SIG-M5 (cell line): ENCODE data around the gene ZNF177.
"Not testable (repeated sequence)": the region's sequence is repeated elsewhere in the genome, so short reads cannot be mapped to it uniquely, and the experiment has no call there.

Experiments used
- DNase-seq: peaks from one replicate; lab custom pipeline; 2025; lab: John Stamatoyannopoulos, UW

The ZNF177 gene

GRCh38 chr19:9362905-9363304 lies at the start of gene ZNF177:
Gene ZNF177 (plus strand): TSS chr19:9363013. CDS start chr19:9378312, 15,299 bp downstream.
- DNase-seq, result no peak

GRCh38 chr19:9313756-9314155 lies 49.1 kb upstream of the ZNF177 start:
- DNase-seq, result no peak

DNA sequence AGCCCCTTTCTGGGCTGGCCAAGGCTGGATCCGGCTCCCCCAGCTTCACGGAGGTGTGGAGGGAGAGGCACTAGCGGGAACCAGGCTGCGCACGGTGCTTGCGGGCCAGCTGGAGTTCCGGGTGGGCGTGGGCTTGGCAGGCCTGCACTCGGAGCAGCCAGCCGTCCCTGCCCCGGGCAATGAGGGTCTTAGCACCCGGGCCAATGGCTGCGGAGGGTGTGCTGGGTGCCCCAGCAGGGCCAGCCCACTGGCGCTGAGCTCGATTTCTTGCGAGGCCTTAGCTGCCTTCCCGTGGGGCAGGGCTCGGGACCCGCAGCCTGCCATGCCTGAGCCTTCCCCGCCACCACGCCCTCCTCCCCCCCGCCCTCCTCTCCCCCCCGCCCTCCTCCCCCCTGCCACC lies 41.5 kb upstream of the ZNF177 start:
- DNase-seq, result no peak

- not testable (repeated sequence) for DNase-seq
These were observed 41.1 kb upstream of the ZNF177 start for GRCh38 chr19:9321756-9322155.

DNA sequence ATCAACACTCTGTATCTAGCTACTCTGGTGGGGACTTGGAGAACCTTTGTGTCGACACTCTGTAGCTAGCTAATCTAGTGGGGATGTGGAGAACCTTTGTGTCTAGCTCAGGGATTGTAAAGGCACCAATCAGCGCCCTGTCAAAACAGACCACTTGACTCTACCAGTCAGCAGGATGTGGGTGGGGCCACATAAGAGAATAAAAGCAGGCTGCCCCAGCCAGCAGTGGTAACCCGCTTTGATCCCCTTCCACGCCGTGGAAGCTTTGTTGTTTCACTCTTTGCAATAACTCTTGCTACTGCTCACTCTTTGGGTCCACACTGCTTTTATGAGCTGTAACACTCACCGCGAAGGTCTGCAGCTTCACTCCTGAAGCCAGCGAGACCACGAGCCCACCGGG lies 40.6 kb upstream of the ZNF177 start:
- DNase-seq, result not testable (repeated sequence)

GRCh38 chr19:9323557-9323918 lies 39.3 kb upstream of the ZNF177 start:
- DNase-seq, result no peak

- no peak for DNase-seq
These were observed 38.8 kb upstream of the ZNF177 start, which contains the start of gene ZNF559 for GRCh38 chr19:9323919-9324583. Gene ZNF559 (plus strand): TSS chr19:9324179. CDS start chr19:9338550, 14,371 bp downstream.

- no peak for DNase-seq
These were observed 38.2 kb upstream of the ZNF177 start for GRCh38 chr19:9324584-9324962.

- no peak for DNase-seq
These were observed 32.8 kb upstream of the ZNF177 start for GRCh38 chr19:9329999-9330398.

DNA sequence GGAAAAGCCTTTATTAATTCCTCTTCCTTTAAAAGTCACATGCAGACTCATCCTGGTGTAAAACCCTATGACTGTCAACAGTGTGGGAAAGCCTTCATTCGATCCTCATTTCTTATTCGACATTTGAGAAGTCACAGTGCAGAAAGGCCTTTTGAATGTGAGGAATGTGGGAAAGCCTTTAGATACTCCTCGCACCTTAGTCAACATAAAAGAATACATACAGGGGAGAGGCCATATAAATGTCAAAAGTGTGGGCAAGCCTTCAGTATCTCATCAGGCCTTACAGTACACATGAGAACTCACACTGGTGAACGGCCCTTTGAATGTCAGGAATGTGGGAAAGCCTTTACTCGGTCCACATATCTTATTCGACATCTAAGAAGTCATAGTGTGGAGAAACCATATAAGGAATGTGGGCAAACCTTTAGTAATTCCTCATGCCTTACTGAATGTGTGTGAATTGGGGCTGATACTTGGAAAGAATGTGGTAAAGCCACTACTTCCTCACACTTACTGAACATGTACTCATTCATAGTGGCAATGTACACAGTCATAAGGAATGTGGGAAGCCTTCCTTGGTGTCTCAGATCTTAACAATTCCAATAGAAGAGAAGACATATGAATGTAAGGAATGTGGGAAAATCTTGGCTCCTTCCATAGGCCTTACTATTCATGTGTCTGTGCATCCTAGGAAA lies 20.1 kb upstream of the ZNF177 start:
- no peak for DNase-seq

DNA sequence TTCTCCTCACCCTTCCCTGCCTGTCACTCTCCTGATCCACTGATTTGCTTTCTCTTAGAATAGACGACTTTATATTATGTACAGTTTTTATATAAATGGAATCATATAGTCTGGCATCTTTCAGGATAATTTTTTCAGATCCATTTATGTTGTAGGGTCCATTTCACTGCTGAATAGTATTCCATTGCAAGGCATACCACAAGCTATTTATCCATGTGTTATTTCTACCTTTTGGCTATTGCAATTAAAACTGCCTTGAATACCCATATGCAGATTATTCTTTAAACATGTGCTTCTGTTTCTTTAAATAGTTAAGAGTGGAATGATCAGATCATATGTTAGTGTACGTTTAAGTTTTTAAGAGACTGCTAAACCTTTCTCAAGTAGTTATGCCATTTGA lies 17.8 kb upstream of the ZNF177 start:
- DNase-seq, result no peak

DNA sequence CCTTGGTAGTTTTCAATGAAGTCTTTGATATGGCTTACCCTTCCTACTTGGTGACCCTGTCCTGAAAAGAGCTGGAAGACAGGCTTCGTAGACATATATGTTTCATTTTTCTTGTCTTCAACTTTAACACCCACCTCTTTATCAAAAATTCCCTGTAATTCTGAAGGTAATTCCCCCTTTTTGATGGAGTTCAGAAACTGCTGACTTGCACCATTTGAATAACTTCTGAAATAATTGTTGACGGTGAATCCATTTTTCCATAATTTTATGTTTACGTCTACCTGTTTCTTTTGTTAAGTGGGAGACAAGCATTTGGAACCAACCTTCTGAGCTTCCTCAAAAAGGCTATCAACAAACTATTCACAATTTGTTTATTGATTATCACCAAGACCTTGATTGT lies 14.6 kb upstream of the ZNF177 start:
- no peak for DNase-seq

DNA sequence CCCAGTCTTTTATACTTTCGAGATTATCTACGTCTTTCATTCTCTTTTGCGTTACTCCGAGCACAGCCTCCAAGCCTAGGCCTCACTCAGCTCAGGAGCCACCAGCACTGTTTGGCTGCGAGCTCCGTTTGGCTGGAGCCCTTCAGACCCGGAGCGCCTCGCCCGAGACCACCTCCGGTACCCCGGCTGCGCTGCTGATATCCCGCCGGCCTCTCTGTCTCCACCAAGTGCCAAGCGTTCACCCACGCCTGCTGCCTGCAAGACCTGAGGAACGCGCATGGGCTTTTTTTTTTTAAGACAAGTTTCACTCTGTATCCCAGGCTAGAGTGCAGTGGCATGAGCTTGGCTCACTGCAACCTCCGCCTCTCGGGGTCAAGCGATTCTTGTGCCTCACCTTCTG lies 14.1 kb upstream of the ZNF177 start:
- DNase-seq, result no peak

GRCh38 chr19:9352505-9352904 lies 10.3 kb upstream of the ZNF177 start:
- no peak for DNase-seq

DNA sequence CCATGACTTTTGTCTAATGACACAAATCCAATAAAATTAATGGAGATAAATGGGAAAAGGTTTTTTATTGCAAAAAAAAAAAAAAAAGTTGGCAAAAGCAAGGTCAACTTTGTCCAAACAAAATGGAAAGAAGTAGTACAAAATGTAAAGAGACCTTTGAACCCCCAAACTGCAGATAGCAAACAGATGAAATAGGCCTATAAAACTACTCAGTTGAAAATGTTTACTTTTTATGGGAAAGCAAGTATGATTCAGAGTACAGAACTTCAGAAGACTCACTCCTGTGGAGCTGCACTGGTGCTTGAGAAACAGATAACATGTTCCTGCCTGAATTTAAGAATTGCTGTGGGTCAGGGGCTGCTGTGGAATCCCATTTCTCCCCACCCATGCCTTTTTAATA lies 9.8 kb upstream of the ZNF177 start:
- no peak for DNase-seq

GRCh38 chr19:9354651-9355050 lies 8.2 kb upstream of the ZNF177 start:
- no peak for DNase-seq

GRCh38 chr19:9370738-9371619 lies 8.2 kb downstream of the ZNF177 start:
- DNase-seq, result no peak

- DNase-seq, result no peak
These were observed 18.6 kb downstream of the ZNF177 start for GRCh38 chr19:9381361-9381785.

DNA sequence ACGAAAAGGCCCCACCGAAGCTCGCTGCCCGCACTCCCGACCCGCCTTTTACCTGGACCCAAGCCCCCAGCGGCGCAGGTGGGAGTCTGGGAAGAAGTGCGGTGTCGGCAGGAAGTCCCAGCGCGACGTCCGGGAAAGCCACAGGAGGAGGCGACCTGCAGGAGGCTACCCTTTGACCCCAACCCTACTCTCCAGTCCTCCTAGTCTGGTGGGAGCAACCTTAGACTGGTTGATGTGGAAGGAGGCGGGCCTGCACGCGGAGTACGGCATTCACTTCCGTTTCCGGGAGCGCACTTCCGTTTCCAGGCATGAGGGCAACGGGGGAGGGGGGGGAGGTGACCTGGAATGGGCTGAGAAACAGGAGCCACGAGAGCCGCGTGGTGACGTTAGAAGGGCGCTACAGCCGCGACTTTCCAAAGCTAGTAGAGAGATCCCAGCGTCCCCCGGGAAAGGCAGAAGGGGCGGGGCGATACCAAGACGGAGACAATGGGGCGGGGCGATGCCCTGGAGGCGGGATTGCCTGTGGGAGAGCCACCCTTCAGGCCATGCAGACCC lies 44.1 kb downstream of the ZNF177 start:
- no peak for DNase-seq

GRCh38 chr19:9407827-9408226 lies 45.0 kb downstream of the ZNF177 start:
- no peak for DNase-seq

DNA sequence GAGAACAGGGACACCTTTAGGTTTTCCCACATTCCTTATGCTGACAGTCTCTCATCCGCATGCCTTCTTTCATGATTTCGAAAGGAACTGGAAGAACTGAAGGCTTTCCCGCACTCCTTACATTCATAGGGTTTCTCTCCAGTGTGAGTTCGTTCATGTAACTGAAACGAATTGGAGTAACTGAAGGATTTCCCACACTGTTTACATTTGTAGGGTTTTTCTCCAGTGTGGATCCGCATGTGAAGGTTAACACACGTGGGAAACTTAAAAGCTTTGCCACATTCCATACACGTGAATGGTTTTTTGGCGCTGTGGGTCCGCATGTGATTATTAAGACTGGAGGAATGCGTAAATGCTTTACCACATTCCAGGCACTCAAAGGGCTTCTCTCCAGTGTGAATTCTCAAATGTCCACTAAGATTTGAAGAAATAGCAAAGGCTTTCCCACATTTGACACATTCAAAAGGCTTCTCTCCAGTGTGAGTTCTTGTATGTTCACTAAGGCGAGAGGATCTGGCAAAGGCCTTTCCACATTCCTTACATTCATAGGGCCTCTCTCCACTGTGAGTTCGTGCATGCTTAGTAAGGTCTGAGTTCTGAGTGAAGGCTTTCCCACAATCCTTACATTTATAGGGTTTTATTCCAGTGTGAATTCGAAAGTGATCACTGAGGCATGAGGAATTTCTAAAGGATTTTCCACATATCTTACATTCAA lies 50.6 kb downstream of the ZNF177 start:
- no peak for DNase-seq

DNA sequence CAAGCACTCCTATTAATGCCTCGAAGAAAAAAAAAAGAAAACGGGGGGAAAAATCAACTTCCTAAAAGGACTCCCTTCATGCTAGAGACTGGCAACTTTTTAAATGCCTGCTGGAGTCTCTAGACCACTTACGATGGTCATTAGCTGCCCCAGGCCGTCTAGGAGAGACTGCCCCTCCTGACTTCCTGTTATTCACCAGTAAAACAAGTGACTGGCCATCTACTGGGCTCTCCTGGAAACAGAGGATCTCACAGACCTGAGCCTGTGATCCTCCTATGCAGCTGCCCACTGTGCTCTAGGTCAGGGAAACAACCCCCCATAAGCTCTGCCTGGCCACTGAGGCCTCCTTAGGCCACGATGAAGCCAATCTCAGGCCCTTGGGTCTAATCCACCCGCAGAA lies 65.1 kb downstream of the ZNF177 start:
- DNase-seq, result no peak
